GM23338 (cell line): ENCODE measurements around the gene LMNTD2. TPM values are rescaled to one million over a fixed set of nuclear protein-coding genes. Genes with fewer than 3 reads are reported as not detected.

ENCODE experiments used
- ATAC-seq: fragments of 200-7000 bp; cut with Tn5 transposase; 3 replicates; pipeline ENCODE4 v1.9.1; 2020
- DNase-seq: peaks from one replicate; pipeline ENCODE4 v3.0.0-alpha.2; 2015; ENCODE audit warnings: low spot score
- H2AFZ ChIP-seq: fragments of 200-600 bp; sonication (generic); 2 replicates; pipeline ENCODE4 v1.8.0; 2016; ENCODE audit warnings: antibody characterized with exemption, mild to moderate bottlenecking, moderate library complexity
- H3F3A ChIP-seq: fragments of 200-600 bp; sonication (generic); replicated peaks from 2 replicates; pipeline ENCODE4 v1.8.0; 2017; ENCODE audit warnings: antibody characterized with exemption, mixed run types, low read depth
- H3K27ac ChIP-seq: fragments of 200-600 bp; sonication (generic); 2 replicates; pipeline ENCODE4 v1.6.1; 2016; ENCODE audit warnings: low read depth
- H3K27me3 ChIP-seq: fragments of 200-600 bp; sonication (generic); 2 replicates; pipeline ENCODE4 v1.8.0; 2016; ENCODE audit warnings: mild to moderate bottlenecking, mixed run types, moderate library complexity; ENCODE audit not compliant: insufficient read depth
- H3K36me3 ChIP-seq: fragments of 200-600 bp; sonication (generic); 2 replicates; pipeline ENCODE4 v1.8.0; 2016; ENCODE audit warnings: mild to moderate bottlenecking; ENCODE audit not compliant: insufficient read depth
- H3K4me1 ChIP-seq: fragments of 200-600 bp; sonication (generic); 2 replicates; pipeline ENCODE4 v1.8.0; 2016; ENCODE audit warnings: mild to moderate bottlenecking, moderate library complexity; ENCODE audit not compliant: insufficient read depth
- H3K4me2 ChIP-seq: fragments of 200-600 bp; sonication (generic); 2 replicates; pipeline ENCODE4 v1.7.1; 2017; ENCODE audit warnings: mixed run types
- H3K4me3 ChIP-seq: fragments of 200-600 bp; sonication (generic); 2 replicates; pipeline ENCODE4 v1.6.1; 2016; ENCODE audit warnings: mixed run types
- H3K79me2 ChIP-seq: fragments of 200-600 bp; sonication (generic); replicated peaks from 2 replicates; pipeline ENCODE4 v1.8.0; 2017; ENCODE audit warnings: mild to moderate bottlenecking; ENCODE audit not compliant: insufficient read depth
- H3K9me2 ChIP-seq: fragments of 200-600 bp; sonication (generic); 2 replicates; pipeline ENCODE4 v1.8.0; 2017; ENCODE audit not compliant: insufficient read depth
- H4K20me1 ChIP-seq: fragments of 200-600 bp; sonication (generic); replicated peaks from 2 replicates; pipeline ENCODE4 v1.8.0; 2017; ENCODE audit warnings: mild to moderate bottlenecking; ENCODE audit not compliant: insufficient read depth
- H3K27ac Mint-ChIP-seq: 2 replicates; pipeline ENCODE4 v1.8.0; 2020; ENCODE audit warnings: inconsistent platforms, mild to moderate bottlenecking, moderate library complexity, mixed read lengths
- H3K27me3 Mint-ChIP-seq: 3 replicates; pipeline ENCODE4 v1.8.0; 2022; ENCODE audit warnings: low read depth, mild to moderate bottlenecking, moderate library complexity, mixed read lengths, inconsistent platforms; ENCODE audit not compliant: insufficient read depth, poor library complexity
- H3K36me3 Mint-ChIP-seq: 3 replicates; pipeline ENCODE4 v1.8.0; 2021; ENCODE audit warnings: low read depth, mild to moderate bottlenecking, inconsistent platforms, moderate library complexity, mixed read lengths
- H3K4me1 Mint-ChIP-seq: 3 replicates; pipeline ENCODE4 v1.8.0; 2020; ENCODE audit warnings: mild to moderate bottlenecking, inconsistent platforms, mixed read lengths
- H3K4me3 Mint-ChIP-seq: 3 replicates; pipeline ENCODE4 v1.8.0; 2021; ENCODE audit warnings: moderate library complexity, mild to moderate bottlenecking, inconsistent platforms, mixed read lengths
- H3K9me3 Mint-ChIP-seq: 3 replicates; pipeline ENCODE4 v1.8.0; 2020; ENCODE audit warnings: moderate library complexity, mild to moderate bottlenecking, inconsistent platforms, mixed read lengths
- CREB1 ChIP-seq: fragments of 250-450 bp; sonication (Bioruptor Pico); IDR thresholded peaks from 2 replicates; pipeline ENCODE4 v1.5.0; 2020; ENCODE audit warnings: low read depth, mild to moderate bottlenecking, moderate library complexity
- CTCF ChIP-seq, 2 experiments: fragments of 200-600 bp in 1 of 2; sonication (generic) in 1 of 2; conservative IDR thresholded peaks; 2 replicates each; pipeline versions ENCODE4 v1.5.1 to v1.6.1; 2016 to 2017; ENCODE audit warnings: antibody characterized with exemption in 2 of 2, low read depth in 2 of 2, mild to moderate bottlenecking in 2 of 2, moderate library complexity in 1 of 2
- ETS1 ChIP-seq: IDR thresholded peaks from 2 replicates; pipeline ENCODE4 v1.6.1; 2016; ENCODE audit warnings: antibody characterized with exemption
- EZH2 ChIP-seq: fragments of 200-600 bp; sonication (generic); IDR thresholded peaks from one replicate; pipeline ENCODE4 v1.8.0; 2017; ENCODE audit warnings: antibody characterized with exemption, mild to moderate bottlenecking, low read depth; ENCODE audit not compliant: unreplicated experiment
- EZH2phosphoT487 ChIP-seq: fragments of 200-600 bp; sonication (generic); IDR thresholded peaks from one replicate; pipeline ENCODE4 v1.8.1; 2018; ENCODE audit warnings: antibody characterized with exemption; ENCODE audit not compliant: unreplicated experiment
- JUNB ChIP-seq: IDR thresholded peaks from one replicate; pipeline ENCODE4 v1.6.1; 2016; ENCODE audit warnings: antibody characterized with exemption; ENCODE audit not compliant: unreplicated experiment
- NANOG ChIP-seq: IDR thresholded peaks from 2 replicates; pipeline ENCODE4 v1.6.1; 2016; ENCODE audit warnings: antibody characterized with exemption, borderline replicate concordance
- POLR2AphosphoS5 ChIP-seq: IDR thresholded peaks from 2 replicates; pipeline ENCODE4 v1.6.1; 2016; ENCODE audit warnings: antibody characterized with exemption, low read depth
- REST ChIP-seq: IDR thresholded peaks from one replicate; pipeline ENCODE4 v1.6.1; 2018; ENCODE audit warnings: antibody characterized with exemption; ENCODE audit not compliant: unreplicated experiment
- STAT1 ChIP-seq: IDR thresholded peaks from one replicate; pipeline ENCODE4 v1.6.1; 2016; ENCODE audit warnings: antibody characterized with exemption; ENCODE audit not compliant: unreplicated experiment
- ZNF114 ChIP-seq: fragments of 250-450 bp; sonication (Bioruptor Pico); IDR thresholded peaks from 2 replicates; pipeline ENCODE4 v1.5.0; 2020; ENCODE audit warnings: mild to moderate bottlenecking, moderate library complexity
- ZNF331 ChIP-seq: fragments of 250-450 bp; sonication (Bioruptor Pico); IDR thresholded peaks from 2 replicates; pipeline ENCODE4 v1.5.0; 2020; ENCODE audit warnings: low read depth, mild to moderate bottlenecking, moderate library complexity
- ZNF462 ChIP-seq: fragments of 250-450 bp; sonication (Bioruptor Pico); IDR thresholded peaks from 2 replicates; pipeline ENCODE4 v1.5.0; 2020; ENCODE audit warnings: mild to moderate bottlenecking, moderate library complexity
- polyA plus RNA-seq: library from polyadenylated mRNA; unstranded; fragments of >200 nt; fragmentation: Nextera tagmentation; extraction: Ambion mirVana; gene quantifications from 2 replicates; pipeline ENCODE4 v1.2.1, GENCODE V29; 2016
- total RNA-seq: library from RNA; depleted of rRNA; stranded (reverse); fragments of >200 nt; shearing (Covaris generic); gene quantifications from 2 replicates; pipeline ENCODE4 v1.2.3, GENCODE V29; 2014

The LMNTD2 gene
- total and polyA plus RNA-seq, 2 experiments from 2014 or later = 1.3 to 2.1 TPM

GRCh38 chr11:550746-551085, 9.8 kb downstream of the LMNTD2 start:
- H3K9me3 Mint-ChIP-seq = no peaks in the 10 kb centered on the region
- H3K27me3 Mint-ChIP-seq = peaks cover 8% of the 10 kb centered on the region
- no peak overlapping the region for H3K4me3 Mint-ChIP-seq

More at GRCh38 chr11:550746-551085, 9.8 kb downstream of the LMNTD2 start:
- no peak overlapping the region for H3K4me2 ChIP-seq
- no peaks in the 10 kb centered on the region for H4K20me1 ChIP-seq
- 0 out of 2 replicates have a peak, but pooled peaks cover 7% of the 10 kb centered on the region for H3F3A ChIP-seq
- ATAC-seq (no peak), DNase-seq (no peak)
- H3K9me2 ChIP-seq = no peaks in the 10 kb centered on the region
- Mint-ChIP-seq H3K4me1 (no peaks in the 10 kb centered on the region), H3K36me3 (no peaks in the 10 kb centered on the region), H3K27ac (no peak overlapping the region)
- H3K27ac ChIP-seq = no peak overlapping the region
- no peaks in the 10 kb centered on the region for H3K79me2 ChIP-seq
- H3K4me3 ChIP-seq = no peak overlapping the region
- H3K36me3 ChIP-seq = no peaks in the 10 kb centered on the region
- H2AFZ ChIP-seq = no peak overlapping the region
- H3K4me1 ChIP-seq = no peaks in the 10 kb centered on the region
- H3K27me3 ChIP-seq = peaks cover 3% of the 10 kb centered on the region
- TF ChIP-seq STAT1 (no peak), CREB1 (no peak), ETS1 (no peak), JUNB (no peak), CTCF (conservative IDR thresholded peaks at IDR 0.05; ENCODE audit: low read depth in 2 of 2) (no peak), REST (no peak), NANOG (no peak), EZH2phosphoT487 (no peak), ZNF114 (CRISPR knock-in tag) (no peak), ZNF462 (CRISPR knock-in tag) (no peak), EZH2 (no peak), ZNF331 (no peak), POLR2AphosphoS5 (no peak)
